Skeletal muscle tissue (tissue), 4 donors: ENCODE results near the gene ACBD6. TPM values are rescaled to one million over a fixed set of nuclear protein-coding genes. Genes with fewer than 3 reads are reported as not detected.

Source experiments
- H3K27ac ChIP-seq: one replicate; pipeline ENCODE4 v1.7.0; 2013; ENCODE audit warnings: mild to moderate bottlenecking, low read depth, low read length, inconsistent platforms
- H3K27me3 ChIP-seq, 3 donors: one replicate each; pipeline ENCODE4 v1.7.0; 2013; ENCODE audit warnings: low read length in 3 of 3; ENCODE audit not compliant: control insufficient read depth in 3 of 3, insufficient read depth in 3 of 3
- H3K36me3 ChIP-seq, 3 donors: one replicate each; pipeline ENCODE4 v1.7.0; 2013; ENCODE audit warnings: low read length in 3 of 3; ENCODE audit not compliant: control insufficient read depth in 3 of 3, insufficient read depth in 3 of 3
- H3K4me1 ChIP-seq, 3 donors: one replicate each; pipeline ENCODE4 v1.7.0; 2013; ENCODE audit warnings: low read length in 3 of 3, mild to moderate bottlenecking in 3 of 3; ENCODE audit not compliant: control insufficient read depth in 3 of 3, insufficient read depth in 3 of 3
- H3K4me3 ChIP-seq, 3 donors: one replicate each; pipeline ENCODE4 v1.7.0; 2013; ENCODE audit warnings: low read length in 3 of 3
- H3K9ac ChIP-seq, 3 donors: one replicate each; pipeline ENCODE4 v1.7.0; 2013; ENCODE audit warnings: low read length in 3 of 3, mild to moderate bottlenecking in 3 of 3, moderate library complexity in 2 of 3, low read depth in 1 of 3
- H3K9me3 ChIP-seq, 3 donors: one replicate each; pipeline ENCODE4 v1.7.0; 2013; ENCODE audit warnings: low read length in 3 of 3; ENCODE audit not compliant: control insufficient read depth in 3 of 3
- total RNA-seq: library from RNA; depleted of rRNA; stranded (reverse); fragments of >200 nt; gene quantifications from one replicate; pipeline ENCODE4 v1.2.3, GENCODE V29; 2014
- donor health status: Osteomylitis.

ACBD6 gene
- total RNA-seq, 1 donor from 2014 or later: 40.7 TPM

GRCh38 chr1:180270530-180271271, 231.7 kb downstream of the ACBD6 start:
- H3K9me3 ChIP-seq: no peaks in the 10 kb centered on the region
- no peak overlapping the region for H3K9ac ChIP-seq
- no peak overlapping the region for H3K27ac ChIP-seq
- peaks cover 5 to 7% (median 6%) of the 10 kb centered on the region in 3 donors for H3K27me3 ChIP-seq
- H3K4me1 ChIP-seq: peaks cover 0 to 5% (median under 1%) of the 10 kb centered on the region in 3 donors
- H3K4me3 ChIP-seq: no peak overlapping the region
- H3K36me3 ChIP-seq: peaks cover 3 to 8% (median 5%) of the 10 kb centered on the region in 3 donors

GRCh38 chr1:180269645-180270529, 232.5 kb downstream of the ACBD6 start:
- Histone ChIP-seq H3K36me3 (peaks cover 3 to 5% (median 4%) of the 10 kb centered on the region in 3 donors), H3K27me3 (peaks cover 9 to 14% (median 11%) of the 10 kb centered on the region in 3 donors), H3K9me3 (no peaks in the 10 kb centered on the region), H3K27ac (no peak overlapping the region), H3K9ac (no peak overlapping the region), H3K4me3 (no peak overlapping the region), H3K4me1 (peaks cover 0 to 3% (median 0%) of the 10 kb centered on the region in 3 donors)

GRCh38 chr1:180268556-180269075, 233.8 kb downstream of the ACBD6 start:
- Histone ChIP-seq H3K4me1 (peaks cover 0 to 3% (median 0%) of the 10 kb centered on the region in 3 donors), H3K27me3 (peaks cover 9 to 26% (median 11%) of the 10 kb centered on the region in 3 donors), H3K9ac (no peak overlapping the region), H3K36me3 (no peaks in the 10 kb centered on the region), H3K27ac (no peak overlapping the region), H3K9me3 (no peaks in the 10 kb centered on the region), H3K4me3 (no peak overlapping the region)

DNA sequence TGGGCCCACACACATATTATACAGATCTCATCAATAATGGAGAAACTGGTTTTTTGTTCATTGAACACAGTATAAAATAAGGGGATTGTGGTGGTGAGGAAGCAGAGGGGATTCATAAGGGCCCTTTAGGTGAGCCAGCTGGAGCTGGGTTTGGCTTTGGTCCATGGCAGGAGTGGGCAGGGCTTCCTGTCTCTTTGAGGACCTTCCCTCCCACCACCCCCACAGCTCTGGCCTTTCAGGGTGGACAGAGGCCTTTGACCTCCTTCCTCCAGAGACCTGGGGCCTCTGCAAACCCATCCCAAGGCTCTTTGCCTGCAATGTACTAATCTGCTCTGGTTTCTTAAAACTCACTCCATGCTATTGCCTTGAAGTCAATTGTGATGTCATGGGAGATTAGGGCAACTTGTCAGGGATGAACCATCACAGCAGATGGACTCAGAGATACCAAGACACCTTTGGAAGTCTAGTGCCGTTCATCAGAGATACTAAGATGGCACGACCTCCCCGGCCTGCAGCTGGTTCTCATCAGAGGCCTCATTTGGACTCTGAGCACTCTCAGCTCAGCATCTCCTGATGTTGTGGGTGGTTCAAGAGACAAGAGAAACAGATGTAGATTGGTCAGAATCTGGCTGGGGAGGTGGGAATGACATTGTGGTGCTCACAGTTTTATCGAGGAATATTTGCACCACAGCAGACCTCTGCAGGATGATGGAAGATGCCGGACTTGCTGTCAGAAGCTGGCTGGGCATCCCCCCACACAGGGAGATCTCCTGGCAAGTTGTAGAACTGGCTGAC, 234.4 kb downstream of the ACBD6 start:
- Histone ChIP-seq H3K36me3 (no peaks in the 10 kb centered on the region), H3K4me1 (peaks cover 0 to 3% (median 0%) of the 10 kb centered on the region in 3 donors), H3K27me3 (peaks cover 9 to 33% (median 18%) of the 10 kb centered on the region in 3 donors), H3K9me3 (no peaks in the 10 kb centered on the region), H3K27ac (no peak overlapping the region), H3K4me3 (no peak overlapping the region), H3K9ac (no peak overlapping the region)

GRCh38 chr1:180267211-180267561, 235.2 kb downstream of the ACBD6 start:
- no peak overlapping the region for H3K27ac ChIP-seq
- no peaks in the 10 kb centered on the region for H3K36me3 ChIP-seq
- H3K4me3 ChIP-seq: no peak overlapping the region
- H3K9ac ChIP-seq: no peak overlapping the region
- H3K4me1 ChIP-seq: peaks cover 0 to 3% (median 0%) of the 10 kb centered on the region in 3 donors
- peaks cover 9 to 37% (median 21%) of the 10 kb centered on the region in 3 donors for H3K27me3 ChIP-seq
- no peaks in the 10 kb centered on the region for H3K9me3 ChIP-seq

DNA sequence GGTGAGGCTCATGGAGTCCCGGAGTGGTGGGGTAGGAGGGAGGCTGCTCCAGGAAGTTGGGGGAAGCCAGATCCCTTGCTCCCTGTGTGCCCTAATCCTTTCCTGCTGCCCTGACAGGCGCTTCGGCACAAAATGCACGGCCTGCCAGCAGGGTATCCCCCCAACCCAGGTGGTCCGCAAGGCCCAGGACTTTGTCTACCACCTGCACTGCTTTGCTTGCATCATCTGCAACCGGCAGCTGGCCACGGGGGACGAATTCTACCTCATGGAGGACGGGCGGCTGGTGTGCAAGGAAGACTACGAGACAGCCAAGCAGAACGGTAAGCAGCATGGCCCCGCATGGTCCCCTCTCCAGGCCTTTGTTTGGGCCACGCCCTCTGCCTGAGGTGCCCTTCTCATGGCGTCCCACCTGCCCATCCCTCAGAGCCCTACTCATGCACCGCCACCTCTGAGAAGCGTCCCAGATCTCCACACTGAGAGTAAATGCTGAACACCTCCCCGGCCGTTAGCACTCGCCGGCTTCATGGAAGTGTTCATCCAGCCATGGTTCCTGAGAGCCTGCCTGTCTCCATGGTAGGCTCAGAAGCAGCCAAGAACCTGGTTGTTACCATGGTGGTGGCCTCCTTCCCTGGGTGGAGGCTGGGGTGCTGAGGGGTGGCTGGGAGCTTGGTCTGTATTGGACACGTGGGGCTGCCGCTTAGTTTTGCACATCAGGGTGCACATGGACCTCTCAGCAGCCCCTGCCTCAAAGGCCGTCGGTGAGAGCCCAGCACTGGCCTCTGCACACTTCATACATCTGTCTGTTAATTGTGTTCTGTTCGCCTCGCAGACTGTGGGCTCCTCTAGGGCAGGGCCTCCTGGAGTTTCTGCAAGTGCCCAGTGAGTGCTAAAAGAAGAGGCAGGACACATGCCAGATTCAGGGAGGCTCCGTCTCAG, 235.8 kb downstream of the ACBD6 start:
- H3K4me3 ChIP-seq: no peak overlapping the region
- no peak overlapping the region for H3K27ac ChIP-seq

GRCh38 chr1:180265871-180266270, 236.5 kb downstream of the ACBD6 start:
- no peaks in the 10 kb centered on the region for H3K36me3 ChIP-seq
- no peaks in the 10 kb centered on the region for H3K9me3 ChIP-seq

More for the DNA sequence above, 235.8 kb downstream of the ACBD6 start:
- no peak overlapping the region for H3K9ac ChIP-seq
- no peaks in the 10 kb centered on the region for H3K36me3 ChIP-seq
- H3K27me3 ChIP-seq: peaks cover 9 to 37% (median 21%) of the 10 kb centered on the region in 3 donors
- no peaks in the 10 kb centered on the region for H3K9me3 ChIP-seq
- H3K4me1 ChIP-seq: peaks cover 0 to 3% (median 0%) of the 10 kb centered on the region in 3 donors

DNA sequence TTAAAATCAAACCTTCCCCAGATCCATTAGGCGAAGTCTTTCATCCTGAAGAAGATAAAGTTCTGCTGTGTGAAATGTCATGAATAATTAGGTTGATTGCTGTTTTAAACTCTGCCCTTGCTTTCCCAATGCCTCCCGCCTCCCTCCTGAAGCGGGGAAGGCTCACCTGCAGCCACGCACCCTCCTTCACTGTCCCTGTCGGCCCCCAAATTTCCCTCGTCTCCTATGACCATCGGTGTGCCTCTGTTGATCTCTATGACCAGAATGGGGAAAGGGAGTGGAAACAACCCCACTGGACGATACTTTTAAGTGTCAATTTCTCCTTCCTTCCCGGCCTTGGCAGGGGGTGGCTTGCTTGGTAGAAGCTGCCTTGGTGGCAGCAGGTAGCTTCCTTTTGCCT, 237.2 kb downstream of the ACBD6 start:
- Histone ChIP-seq H3K27ac (no peak overlapping the region), H3K9ac (no peak overlapping the region), H3K4me1 (no peaks in the 10 kb centered on the region), H3K27me3 (peaks cover 11 to 47% (median 28%) of the 10 kb centered on the region in 3 donors), H3K36me3 (no peaks in the 10 kb centered on the region), H3K9me3 (no peaks in the 10 kb centered on the region), H3K4me3 (no peak overlapping the region)

More at GRCh38 chr1:180265871-180266270, 236.5 kb downstream of the ACBD6 start:
- Histone ChIP-seq H3K4me1 (no peaks in the 10 kb centered on the region), H3K9ac (no peak overlapping the region), H3K27me3 (peaks cover 9 to 41% (median 22%) of the 10 kb centered on the region in 3 donors), H3K4me3 (no peak overlapping the region), H3K27ac (no peak overlapping the region)
